NCI-H524 (cell line): ENCODE data around the gene ARSG.
A peak's percentile ranks its signal among the peaks of the same experiment; 100 is the strongest.
"Not testable (repeated sequence)": the region's sequence is repeated elsewhere in the genome, so short reads cannot be mapped to it uniquely, and the experiment has no call there.

Source experiments
- DNase-seq, 2 experiments: peaks; one replicate each; lab custom pipeline; 2025; lab: John Stamatoyannopoulos, UW

The ARSG gene

DNA sequence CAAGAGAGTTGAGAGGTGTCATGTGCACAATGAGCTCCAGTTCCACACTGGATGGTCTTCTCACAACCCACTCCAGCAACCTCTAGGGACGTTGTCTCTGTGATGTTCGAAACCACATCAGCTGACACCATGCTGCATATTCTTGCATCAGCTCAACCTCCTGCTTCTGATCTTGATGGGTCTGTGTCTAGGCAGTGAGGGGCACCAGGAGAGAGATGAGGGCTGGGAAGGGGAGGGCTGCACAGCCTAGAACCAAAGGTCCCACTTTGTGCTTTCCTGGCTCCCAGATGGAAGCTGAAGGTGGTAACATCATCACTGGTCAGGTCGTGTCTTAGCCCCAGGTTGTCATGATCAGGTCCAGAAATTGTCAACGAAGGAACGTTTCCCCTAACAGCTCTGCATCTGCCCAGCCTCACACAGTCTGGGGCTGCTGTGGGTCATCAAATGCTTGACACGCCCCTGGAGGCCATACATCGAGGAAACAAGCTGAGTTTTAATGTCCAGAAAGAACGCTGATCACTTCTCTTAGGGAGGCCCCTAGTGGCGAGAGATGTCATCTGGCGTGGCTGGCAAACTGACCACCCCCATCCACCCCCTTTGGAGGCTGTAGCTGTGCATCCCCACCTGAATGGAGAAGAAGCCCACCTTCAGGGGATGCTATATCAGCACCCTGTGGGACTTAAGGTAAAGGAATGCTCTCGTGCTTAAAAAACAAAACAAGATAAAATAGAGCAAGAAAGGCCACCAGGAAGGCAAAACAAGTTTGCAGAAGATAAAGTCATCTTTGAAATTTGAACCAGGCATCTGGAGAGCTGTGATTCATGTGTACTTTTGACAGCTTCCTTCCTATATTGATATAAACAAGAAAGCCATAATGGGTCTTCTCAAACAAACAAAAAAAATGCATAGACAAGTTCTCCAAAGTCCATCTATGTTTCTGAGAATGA is 107.7 kb downstream of the ARSG start:
- DNase-seq, result peak; percentile 65 to 66

DNA sequence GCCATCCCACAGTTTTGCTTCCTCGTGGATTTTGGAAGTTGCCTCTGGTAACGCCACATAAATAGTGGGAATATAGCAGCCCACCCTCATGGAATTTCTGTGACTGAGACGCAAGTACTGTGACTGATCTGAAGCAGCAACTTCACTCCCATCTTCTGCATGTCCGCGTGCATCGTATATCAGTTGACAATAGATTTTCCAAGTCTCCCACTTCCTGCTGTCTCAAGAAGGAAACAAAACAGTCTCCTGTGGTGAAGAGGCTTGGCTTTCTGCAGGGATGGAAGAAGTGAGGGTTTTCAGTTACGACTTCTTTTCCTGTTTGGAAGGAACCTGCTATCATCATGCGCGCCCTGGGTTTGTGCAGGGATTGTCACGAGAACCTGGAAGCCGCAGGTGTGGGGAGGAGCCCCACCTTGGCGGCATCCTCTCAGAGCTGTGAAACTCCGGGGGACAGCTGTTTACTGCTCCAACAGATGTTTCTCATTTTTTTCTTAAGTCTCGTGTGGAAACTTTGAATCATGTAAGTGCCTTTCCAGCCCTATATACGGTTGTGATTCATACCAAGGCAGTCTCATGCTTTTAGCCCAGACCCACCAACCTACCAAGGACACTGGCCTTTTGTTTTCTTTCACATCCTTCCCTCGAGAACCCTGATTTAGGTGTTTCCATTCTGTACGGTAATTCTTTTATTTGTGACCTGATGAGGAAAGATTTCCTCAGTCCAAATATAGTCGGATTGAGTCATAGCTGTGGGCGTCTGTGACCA is 108.5 kb downstream of the ARSG start:
- DNase-seq, result no peak

DNA sequence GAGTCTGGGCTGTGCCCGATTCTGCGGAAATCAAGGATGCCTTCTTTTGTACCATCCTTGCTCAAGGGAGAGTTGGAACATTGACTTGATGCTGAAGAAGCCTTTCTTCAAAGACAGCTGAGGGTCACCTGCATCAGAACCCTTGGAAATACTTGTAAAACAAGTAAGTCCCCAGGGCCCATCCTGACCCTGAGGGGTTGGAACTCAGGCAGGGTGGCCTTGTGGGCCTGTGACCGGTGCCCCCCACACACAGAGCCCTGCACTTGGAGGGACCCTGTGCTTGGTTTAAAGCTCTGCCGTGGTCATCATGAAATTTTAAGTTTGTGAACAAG is 109.1 kb downstream of the ARSG start:
- no peak for DNase-seq

DNA sequence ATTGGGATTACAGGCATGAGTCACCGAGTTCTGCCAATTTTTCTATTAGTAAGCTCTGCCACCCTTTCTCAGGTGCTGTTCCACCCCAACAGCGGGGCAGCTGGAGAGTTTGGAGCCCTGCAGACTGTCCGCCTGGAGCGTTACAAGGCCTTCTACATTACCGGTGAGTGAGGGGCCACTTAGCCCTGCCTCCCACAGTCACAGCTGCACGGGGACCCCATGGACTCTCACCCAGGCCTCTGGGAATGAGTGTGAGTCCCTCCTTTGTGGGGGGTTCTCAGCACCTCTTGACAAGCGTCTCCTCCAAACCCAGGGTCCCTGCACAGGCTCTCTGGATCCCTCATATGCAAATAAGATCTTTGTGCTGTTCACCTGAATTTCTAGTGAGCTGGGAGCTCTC is 110.0 kb downstream of the ARSG start:
- no peak for DNase-seq

DNA sequence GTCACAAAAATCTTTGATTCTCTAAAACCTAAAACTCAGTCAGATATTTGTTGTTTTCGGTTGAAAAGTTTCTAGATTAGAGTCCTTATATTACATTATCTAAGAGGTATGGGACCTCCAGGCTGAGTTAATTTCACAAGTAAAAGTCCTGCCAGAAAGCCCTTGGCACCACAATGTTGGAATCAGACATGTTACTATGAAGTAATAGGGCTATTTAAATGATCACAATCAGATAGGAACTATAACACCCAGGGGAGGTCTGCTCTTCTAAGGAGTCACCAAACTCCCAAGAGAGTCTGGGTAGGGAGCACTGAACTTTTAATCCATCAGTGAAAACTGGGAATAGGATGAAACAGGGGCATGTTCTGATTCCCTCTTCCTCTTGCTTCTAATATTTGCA is 111.8 kb downstream of the ARSG start:
- no peak for DNase-seq

DNA sequence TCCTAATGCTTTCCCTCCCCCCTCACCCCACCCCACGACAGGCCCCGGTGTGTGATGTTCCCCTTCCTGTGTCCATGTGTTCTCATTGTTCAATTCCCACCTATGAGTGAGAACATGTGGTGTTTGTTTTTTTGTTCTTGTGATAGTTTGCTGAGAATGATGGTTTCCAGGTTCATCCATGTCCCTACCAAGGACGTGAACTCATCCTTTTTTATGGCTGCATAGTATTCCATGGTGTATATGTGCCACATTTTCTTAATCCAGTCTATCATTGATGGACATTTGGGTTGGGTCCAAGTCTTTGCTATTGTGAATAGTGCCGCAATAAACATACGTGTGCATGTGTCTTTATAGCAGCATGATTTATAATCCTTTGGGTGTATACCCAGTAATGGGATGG is 112.5 kb downstream of the ARSG start:
- not testable (repeated sequence) for DNase-seq

DNA sequence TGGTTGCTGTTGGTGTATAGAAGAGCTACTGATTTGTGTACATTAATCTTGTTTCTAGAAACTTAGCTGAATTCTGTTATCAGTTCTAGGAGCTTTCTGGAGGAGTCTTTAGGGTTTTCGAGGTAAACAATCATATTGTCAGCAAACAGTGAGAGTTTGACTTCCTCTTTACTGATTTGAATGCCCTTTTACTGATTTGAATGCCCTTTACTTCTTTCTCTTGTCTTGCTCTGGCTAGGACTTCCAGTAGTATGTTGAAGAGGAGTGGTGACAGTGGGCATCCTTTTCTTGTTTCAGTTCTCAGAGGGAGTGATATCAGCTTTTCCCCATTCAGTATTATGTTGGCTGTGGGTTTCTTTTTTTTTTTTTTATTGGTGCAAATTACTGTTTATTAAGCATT is 116.4 kb downstream of the ARSG start:
- not testable (repeated sequence) for DNase-seq

DNA sequence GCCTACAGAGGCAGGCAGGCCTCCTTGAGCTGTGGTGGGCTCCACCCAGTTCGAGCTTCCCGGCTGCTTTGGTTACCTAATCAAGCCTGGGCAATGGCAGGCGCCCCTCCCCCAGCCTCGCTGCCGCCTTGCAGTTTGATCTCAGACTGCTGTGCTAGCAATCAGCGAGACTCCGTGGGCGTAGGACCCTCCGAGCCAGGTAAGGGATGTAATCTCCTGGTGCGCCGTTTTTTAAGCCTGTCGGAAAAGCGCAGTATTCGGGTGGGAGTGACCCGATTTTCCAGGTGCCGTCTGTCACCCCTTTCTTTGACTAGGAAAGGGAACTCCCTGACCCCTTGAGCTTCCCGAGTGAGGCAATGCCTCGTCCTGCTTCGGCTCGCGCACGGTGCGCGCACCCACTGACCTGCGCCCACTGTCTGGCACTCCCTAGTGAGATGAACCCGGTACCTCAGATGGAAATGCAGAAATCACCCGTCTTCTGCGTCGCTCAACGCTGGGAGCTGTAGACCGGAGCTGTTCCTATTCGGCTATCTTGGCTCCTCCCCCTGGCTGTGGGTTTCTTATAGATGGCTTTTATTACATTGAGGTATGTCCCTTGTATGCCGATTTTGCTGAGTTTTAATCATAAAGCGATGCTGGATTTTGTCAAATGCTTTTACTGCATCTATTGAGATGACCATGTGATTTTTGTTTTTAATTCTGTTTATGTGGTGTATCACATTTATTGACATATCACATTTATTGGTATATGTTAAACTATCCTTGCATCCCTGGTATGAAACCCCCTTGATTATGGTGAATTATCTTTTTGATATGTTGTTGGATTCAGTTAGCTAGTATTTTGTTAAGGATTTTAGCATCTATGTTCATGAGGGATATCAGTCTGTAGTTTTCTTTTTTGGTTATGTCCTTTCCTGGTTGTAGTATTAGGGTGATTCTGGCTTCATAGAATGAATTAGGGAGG is 122.6 kb downstream of the ARSG start:
- peak; percentile 11 to 51 for DNase-seq

DNA sequence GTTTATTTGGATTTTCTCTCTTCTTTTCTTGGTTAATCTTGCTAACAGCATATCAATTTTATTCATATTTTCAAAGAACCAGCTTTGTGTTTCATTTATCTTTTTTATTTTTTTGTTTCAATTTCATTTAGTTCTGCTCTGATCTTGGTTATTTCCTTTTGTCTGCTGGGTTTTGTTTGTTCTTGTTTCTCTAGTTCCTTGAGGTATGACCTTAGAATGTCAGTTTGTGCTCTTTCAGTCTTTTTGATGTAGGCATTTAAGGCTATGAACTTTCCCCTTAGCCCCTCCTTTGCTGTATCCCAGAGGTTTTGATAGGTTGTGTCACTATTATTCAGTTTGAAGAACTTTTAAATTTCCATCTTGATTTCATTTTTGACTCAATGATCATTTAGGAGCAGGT is 123.6 kb downstream of the ARSG start:
- DNase-seq, result not testable (repeated sequence)

DNA sequence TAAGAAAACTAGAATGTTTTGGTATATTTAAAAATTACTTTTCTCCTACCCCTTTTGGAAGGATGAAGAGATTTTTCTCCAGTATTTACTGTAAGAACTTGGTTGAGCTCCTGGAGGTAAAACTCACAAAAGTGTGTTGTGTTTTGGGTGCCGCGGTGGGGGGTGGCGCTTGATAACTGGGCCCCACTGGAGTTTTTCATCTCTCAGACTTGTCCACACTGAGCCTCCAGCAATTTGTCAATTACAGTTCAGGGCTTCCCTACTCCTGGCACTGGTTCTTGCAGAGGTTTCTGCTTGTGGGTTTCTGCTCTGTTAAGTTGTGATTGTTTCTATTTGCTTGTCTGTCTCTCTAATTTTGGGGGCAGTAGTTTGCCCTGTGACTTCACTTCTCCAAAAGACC is 126.0 kb downstream of the ARSG start:
- DNase-seq, result no peak

DNA sequence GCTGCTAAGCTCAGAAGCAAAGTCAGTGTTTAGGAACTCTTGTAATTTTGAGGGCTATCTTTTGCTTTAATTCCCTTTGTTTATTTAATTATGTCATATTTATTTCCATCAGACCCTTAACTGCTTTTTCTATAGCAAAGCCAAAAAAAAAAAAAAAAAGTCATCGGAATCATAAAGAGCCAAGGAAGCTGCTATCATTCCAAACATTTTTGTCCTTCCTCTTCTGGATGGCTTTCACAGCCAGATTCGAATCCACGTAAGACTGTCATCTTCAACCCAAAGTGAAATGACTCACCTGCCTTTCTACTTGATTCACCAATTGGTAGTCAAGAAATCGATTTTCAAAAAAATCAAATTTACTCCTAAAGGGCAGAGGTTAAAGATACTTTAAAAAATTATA is 127.6 kb downstream of the ARSG start:
- DNase-seq, result no peak

DNA sequence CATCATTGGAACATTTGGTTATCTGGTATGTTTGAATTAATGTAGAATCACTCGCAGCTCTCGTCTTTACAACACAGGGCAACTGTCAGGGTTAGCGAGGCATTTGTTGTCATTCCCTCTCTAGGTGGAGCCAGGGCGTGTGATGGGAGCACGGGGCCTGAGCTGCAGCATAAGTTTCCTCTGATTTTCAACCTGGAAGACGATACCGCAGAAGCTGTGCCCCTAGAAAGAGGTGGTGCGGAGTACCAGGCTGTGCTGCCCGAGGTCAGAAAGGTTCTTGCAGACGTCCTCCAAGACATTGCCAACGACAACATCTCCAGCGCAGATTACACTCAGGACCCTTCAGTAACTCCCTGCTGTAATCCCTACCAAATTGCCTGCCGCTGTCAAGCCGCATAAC is 128.8 kb downstream of the ARSG start:
- DNase-seq, result no peak

DNA sequence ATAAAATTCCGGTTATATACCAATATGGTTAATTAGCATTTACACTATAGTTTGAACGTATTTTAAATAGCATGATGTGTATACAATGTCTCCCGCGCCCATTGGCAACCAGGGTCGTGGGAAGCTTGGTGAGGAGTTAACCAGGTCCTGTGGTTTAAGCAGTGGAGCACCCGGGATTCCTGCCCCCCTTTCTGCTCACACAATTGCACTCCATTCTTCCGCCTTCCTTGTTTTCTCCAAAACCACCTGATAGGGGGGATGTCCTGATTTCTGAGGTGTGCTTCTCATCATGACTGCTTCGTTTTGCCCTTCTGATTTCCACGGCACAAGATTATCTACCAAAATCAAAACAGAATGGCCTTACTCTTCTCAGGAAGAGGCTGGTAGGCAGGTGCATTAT is 130.2 kb downstream of the ARSG start:
- DNase-seq, result no peak

DNA sequence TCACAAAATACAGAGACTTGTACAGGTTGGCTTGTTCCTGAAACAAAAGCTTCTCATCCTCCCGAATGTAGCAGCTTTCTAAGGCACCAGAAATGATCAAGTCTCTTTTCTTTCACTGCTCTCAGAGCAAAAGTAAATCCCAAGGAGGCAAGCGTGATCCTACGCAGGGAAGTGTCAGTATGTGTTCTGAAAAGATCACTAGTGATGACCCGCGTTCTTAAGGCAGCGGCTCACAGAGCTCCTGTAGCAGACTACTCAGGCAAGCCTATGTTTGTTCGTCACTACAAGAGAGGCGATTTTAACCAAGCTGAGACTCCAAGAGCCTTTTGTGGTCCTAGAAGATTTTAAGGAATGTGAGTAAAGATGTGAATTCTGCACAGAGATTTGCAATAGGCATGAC is 131.5 kb downstream of the ARSG start:
- no peak for DNase-seq

DNA sequence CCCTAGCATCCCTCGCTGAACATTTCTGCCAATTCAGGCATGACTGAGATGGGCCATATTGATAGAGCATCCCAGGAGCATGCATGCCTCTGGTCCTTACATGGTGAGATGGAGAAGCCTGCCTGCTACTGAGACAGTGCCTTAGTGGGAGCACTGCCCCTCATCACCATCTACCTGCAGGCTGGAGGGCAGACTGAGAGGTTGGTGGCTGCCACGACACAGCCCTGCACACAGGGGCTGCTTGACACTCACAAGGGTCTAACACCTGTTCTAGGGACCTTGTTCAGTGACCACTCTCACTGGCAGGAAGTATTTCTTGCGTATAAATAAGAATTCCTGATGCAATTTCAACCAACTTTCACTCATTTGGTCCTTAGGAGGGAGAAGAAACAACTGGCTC is 132.0 kb downstream of the ARSG start:
- no peak for DNase-seq

DNA sequence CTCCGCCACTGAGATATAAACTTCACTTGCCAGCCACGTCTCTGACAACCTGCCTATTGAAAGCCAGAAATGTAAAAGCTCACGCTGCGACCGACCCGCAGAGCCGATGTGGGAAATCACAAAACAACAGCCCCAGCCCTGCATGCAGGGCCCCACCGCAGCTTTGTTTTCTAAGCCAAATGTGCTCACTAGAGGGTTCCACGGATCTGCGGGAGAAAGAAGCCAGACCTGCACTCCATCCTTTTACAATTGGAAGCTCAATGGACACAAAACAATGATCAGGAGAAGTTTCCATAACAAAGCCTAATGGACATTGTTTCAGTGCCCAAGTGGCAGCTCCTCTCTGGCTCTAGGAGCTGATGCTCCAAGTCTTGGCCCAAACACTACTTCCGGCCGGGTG is 132.9 kb downstream of the ARSG start:
- no peak for DNase-seq

DNA sequence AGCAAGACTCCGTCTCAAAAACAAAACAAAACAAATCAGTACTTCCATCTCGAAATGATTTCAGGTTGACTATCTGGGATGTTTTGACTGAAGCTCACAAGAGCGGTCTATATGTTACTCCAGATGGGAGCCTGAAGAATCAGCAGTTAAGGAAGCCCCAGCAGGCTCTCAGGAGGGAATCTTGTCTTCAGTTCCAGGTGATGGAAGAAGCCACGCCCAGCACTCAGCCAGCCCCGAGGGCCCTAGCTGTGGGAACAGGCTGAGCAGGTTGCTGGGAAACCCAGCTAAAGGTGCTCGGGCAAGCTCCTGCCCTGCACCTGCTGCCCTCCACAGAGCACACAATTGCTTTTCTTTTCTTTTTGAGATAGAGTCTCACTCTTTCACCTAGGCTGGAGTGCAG is 133.6 kb downstream of the ARSG start:
- no peak for DNase-seq

DNA sequence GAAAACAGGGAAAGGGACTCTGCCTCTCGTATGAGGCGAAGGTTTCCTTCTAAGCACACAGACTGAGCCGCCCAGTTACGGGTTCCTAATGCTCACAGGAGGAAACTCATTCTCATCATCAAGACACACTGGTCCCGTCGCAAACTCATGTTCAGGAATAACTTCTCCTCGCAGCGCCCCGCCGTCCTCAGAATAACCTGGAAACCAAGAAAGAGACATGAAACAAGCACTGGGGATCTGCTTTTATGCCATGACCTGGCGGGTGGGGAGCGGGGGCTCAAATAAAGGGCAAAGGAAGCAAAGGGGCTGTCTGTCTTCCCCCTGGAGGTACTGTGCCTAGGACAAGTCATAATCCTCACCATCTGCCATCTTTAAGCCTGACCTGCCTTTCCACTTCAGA is 134.7 kb downstream of the ARSG start:
- no peak for DNase-seq

DNA sequence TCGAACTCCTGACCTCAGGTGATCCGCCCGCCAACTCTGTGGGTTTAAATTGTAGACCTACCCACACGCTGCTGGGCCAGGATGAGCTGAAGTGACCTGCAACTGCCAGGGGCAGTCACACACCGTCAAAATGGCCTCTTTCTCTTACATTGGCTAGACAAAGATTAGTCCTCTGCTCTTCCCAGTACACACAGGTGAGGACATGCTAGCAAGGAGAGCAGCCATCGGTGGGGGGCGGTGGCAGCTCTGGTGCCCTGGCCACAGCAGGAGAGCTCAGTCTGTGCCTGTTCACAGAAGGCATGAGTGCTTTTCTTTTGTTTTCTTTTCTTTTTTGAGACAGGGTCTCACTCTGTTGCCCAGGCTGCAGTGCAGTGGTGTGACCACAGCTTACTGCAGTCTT is 136.3 kb downstream of the ARSG start:
- DNase-seq, result no peak

DNA sequence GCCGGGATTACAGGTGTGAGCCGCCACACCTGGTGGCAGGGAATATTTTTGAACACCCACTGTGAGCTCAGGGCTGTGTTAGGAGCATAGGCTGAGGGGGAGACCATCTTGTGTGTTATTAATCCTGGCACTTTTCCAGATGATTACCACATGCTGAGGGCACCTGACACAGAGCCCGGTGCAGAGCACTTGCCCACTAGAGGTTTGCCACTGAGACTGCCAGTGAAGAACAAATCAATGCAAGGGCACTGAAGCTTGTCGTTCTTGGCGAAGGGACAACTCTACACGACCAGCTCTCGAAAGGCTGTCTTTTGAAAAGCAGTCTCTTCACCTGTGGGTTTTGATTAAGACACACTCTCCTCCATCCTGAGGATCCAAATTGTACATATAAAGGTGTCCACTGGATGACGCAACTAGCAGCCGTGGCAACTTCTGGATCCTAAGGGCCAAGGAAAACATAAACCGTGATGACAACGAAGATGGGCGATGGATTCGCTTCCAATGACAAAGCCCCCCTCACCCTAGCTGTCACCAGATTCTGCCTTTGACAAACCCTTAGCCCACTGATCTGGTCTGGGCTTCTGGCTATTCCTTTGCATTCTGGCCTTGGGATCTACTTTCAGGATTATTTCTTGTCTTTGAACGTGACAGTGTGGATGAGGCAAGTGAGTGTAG is 137.3 kb downstream of the ARSG start:
- peak in 1 of 2 experiments; percentile 40 for DNase-seq

DNA sequence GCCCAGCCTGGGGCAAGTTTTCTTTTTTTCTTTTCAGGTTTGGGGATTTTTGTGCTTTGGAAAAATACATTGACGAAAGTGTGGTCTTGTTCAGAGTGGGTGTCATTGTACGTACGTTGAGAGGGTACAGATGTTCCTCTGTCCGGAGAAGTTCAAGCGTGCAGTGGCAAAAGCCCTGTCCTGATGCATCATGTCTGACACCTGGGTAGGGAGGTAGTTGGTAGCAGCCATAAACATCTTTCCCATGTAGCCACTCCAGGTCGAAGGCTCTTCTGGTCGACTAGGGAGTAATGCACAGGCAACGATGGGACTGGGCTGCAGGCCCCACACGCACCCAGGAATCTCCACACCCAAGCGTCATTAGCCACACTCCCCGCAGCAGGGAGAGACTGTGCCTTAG is 138.6 kb downstream of the ARSG start:
- DNase-seq, result no peak
